Mucosa of rectum (tissue), 2 donors: ENCODE measurements around the gene HIVEP3.

Experiments used
- H3K27ac ChIP-seq, 2 donors: one replicate each; pipeline ENCODE4 v1.7.0; 2013; ENCODE audit warnings: inconsistent platforms in 2 of 2, low read depth in 2 of 2, low read length in 2 of 2
- H3K27me3 ChIP-seq, 2 donors: one replicate each; pipeline ENCODE4 v1.7.0; 2013; ENCODE audit warnings: low read length in 2 of 2; ENCODE audit not compliant: control insufficient read depth in 2 of 2, insufficient read depth in 2 of 2
- H3K36me3 ChIP-seq, 2 donors: one replicate each; pipeline ENCODE4 v1.7.0; 2013; ENCODE audit warnings: low read length in 2 of 2; ENCODE audit not compliant: control insufficient read depth in 2 of 2, insufficient read depth in 2 of 2
- H3K4me1 ChIP-seq, 2 donors: one replicate each; pipeline ENCODE4 v1.7.0; 2013; ENCODE audit warnings: low read length in 2 of 2, mild to moderate bottlenecking in 1 of 2; ENCODE audit not compliant: control insufficient read depth in 2 of 2, insufficient read depth in 2 of 2
- H3K4me3 ChIP-seq, 2 donors: one replicate each; pipeline ENCODE4 v1.7.0; 2013; ENCODE audit warnings: low read length in 2 of 2
- H3K9ac ChIP-seq, 2 donors: one replicate each; pipeline ENCODE4 v1.7.0; 2013; ENCODE audit warnings: low read length in 2 of 2, low read depth in 1 of 2, mild to moderate bottlenecking in 1 of 2
- H3K9me3 ChIP-seq, 2 donors: one replicate each; pipeline ENCODE4 v1.7.0; 2013; ENCODE audit warnings: low read length in 2 of 2; ENCODE audit not compliant: control insufficient read depth in 2 of 2
- donor health status: healthy.
- donor health status: Normal muscosa, but diverticular disease.

The HIVEP3 gene

DNA sequence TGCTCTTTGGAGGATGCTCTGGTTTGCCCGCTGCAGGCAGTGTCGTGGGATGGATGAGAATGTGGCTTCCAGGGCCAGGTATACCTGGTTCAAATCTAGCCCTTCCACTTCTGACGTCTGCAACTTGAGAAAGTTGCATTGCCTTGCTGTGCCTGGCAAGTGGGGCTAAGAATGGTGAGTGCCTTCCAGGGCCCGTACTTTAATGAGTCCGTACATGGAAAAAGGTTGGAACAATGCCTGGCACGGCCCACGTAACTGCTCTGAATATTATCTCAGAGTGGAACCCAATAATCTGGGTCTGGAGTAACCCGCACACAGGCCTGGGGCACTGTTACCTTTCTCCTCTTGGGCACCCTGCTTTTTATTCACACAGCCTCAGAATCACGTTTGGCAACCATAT lies 287.6 kb downstream of the HIVEP3 start:
- no peaks in the 10 kb centered on the region for H3K4me1 ChIP-seq
- H3K27ac ChIP-seq = no peak overlapping the region
- H3K4me3 ChIP-seq = no peak overlapping the region
- H3K36me3 ChIP-seq = no peaks in the 10 kb centered on the region
- H3K27me3 ChIP-seq = no peaks in the 10 kb centered on the region
- H3K9ac ChIP-seq = no peak overlapping the region
- H3K9me3 ChIP-seq = no peaks in the 10 kb centered on the region

GRCh38 chr1:41629571-41629970 lies 289.2 kb downstream of the HIVEP3 start:
- Histone ChIP-seq H3K27me3 (no peaks in the 10 kb centered on the region), H3K9ac (no peak overlapping the region), H3K4me3 (no peak overlapping the region), H3K9me3 (no peaks in the 10 kb centered on the region), H3K27ac (no peak overlapping the region), H3K4me1 (no peaks in the 10 kb centered on the region), H3K36me3 (no peaks in the 10 kb centered on the region)

- H3K36me3 ChIP-seq = no peaks in the 10 kb centered on the region
- H3K4me3 ChIP-seq = no peak overlapping the region
- H3K9me3 ChIP-seq = no peaks in the 10 kb centered on the region
- H3K9ac ChIP-seq = no peak overlapping the region
- H3K27me3 ChIP-seq = no peaks in the 10 kb centered on the region
- H3K27ac ChIP-seq = no peak overlapping the region
- H3K4me1 ChIP-seq = no peaks in the 10 kb centered on the region
These were observed 289.6 kb downstream of the HIVEP3 start for GRCh38 chr1:41629141-41629540.

GRCh38 chr1:41627491-41628280 lies 291.0 kb downstream of the HIVEP3 start:
- Histone ChIP-seq H3K4me3 (no peak overlapping the region), H3K9ac (no peak overlapping the region), H3K27ac (no peak overlapping the region)

GRCh38 chr1:41626616-41627375 lies 291.9 kb downstream of the HIVEP3 start:
- H3K27ac ChIP-seq = no peak overlapping the region
- H3K27me3 ChIP-seq = no peaks in the 10 kb centered on the region
- no peak overlapping the region for H3K9ac ChIP-seq
- no peaks in the 10 kb centered on the region for H3K4me1 ChIP-seq
- H3K9me3 ChIP-seq = no peaks in the 10 kb centered on the region
- no peak overlapping the region for H3K4me3 ChIP-seq
- H3K36me3 ChIP-seq = no peaks in the 10 kb centered on the region

More at GRCh38 chr1:41627491-41628280, 291.0 kb downstream of the HIVEP3 start:
- H3K4me1 ChIP-seq = no peaks in the 10 kb centered on the region
- no peaks in the 10 kb centered on the region for H3K27me3 ChIP-seq
- no peaks in the 10 kb centered on the region for H3K9me3 ChIP-seq
- H3K36me3 ChIP-seq = no peaks in the 10 kb centered on the region

GRCh38 chr1:41626146-41626545 lies 292.6 kb downstream of the HIVEP3 start:
- no peaks in the 10 kb centered on the region for H3K36me3 ChIP-seq
- no peak overlapping the region for H3K9ac ChIP-seq
- no peak overlapping the region for H3K27ac ChIP-seq
- H3K4me3 ChIP-seq = no peak overlapping the region
- H3K4me1 ChIP-seq = no peaks in the 10 kb centered on the region
- no peaks in the 10 kb centered on the region for H3K27me3 ChIP-seq
- H3K9me3 ChIP-seq = no peaks in the 10 kb centered on the region

DNA sequence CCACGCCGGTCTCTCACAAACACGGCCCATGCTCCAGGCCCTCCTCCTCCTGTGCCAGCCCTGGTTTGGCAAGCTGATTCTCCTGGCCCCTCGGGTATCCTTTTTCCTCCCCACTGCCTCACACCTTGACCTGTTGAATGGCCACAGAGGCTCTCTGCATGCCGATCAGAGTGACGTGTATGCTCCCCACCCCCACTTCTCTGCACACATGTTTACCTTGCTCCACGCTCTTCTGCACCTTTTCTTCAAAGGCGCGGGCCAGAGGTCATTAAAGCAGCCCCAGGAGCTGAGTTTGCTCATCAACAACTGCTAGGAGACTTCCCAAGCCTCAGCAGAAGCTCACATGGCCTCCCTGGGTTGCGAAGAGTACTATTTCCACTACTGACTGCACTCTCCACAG lies 295.0 kb downstream of the HIVEP3 start:
- Histone ChIP-seq H3K9ac (no peak overlapping the region), H3K9me3 (no peaks in the 10 kb centered on the region), H3K36me3 (no peaks in the 10 kb centered on the region), H3K27me3 (no peaks in the 10 kb centered on the region), H3K27ac (no peak overlapping the region), H3K4me1 (no peaks in the 10 kb centered on the region), H3K4me3 (no peak overlapping the region)

DNA sequence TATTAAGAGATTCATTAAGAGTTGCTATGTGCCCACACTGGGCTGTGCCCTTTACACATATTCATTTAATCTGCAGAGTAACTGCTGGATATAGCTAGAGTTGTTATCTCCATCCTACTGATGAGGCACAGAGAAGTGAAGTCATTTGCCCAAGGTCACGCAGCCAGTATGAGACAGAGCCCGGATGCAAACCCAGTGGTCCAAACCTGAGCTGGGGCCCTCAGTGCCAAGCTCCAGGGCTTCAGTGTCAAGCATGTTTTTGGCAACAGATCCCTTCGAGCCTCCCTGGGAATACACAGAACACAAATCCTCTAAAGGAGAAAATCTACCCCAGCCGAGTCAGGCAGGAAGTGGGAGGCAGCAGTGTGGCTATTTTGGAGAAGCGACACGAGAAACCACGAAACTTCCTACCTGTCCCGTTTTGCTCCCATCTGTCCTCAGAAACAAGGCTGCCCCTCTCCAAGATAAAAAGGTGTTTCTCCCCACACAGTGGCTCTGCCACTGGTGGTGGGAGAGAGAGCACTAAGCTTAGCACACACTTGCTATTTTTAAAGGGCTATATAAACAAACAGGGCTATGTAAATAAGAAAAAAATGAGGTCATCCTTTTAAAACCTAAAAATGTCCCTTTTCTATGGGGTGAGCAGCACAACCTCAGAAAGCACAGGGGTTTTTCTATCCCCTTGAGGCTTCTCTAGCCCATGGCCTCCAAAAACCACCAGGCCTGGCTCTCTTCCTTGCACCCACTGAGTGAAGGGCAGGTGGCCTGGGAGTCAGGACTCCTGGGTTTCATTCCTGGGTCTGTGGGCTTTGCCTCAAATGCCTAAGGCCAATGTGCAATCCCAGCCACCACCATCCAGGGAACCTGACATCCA lies 295.6 kb downstream of the HIVEP3 start:
- Histone ChIP-seq H3K27me3 (no peaks in the 10 kb centered on the region), H3K9me3 (no peaks in the 10 kb centered on the region), H3K4me3 (no peak overlapping the region), H3K27ac (no peak overlapping the region), H3K4me1 (peaks cover 0 to 2% of the 10 kb centered on the region in 2 donors), H3K36me3 (no peaks in the 10 kb centered on the region), H3K9ac (no peak overlapping the region)

DNA sequence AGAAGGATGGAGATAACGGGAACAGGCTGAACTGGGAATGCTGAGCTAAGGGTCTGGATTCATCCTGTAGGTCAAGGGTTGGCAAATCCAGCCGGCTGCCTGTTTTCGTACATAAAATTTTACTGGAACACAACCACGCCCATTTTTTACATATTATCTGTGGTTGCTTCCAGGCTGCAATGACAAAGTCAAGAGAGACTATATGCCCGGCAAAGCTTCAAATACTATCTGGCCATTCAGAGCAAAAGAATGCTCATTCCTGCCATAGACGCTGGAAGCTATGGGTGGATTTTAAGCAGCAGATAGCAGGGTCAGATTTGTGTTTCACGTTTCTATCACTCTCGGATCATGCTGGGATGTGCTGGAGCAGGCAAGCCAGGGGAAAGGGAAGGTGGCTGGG lies 296.3 kb downstream of the HIVEP3 start:
- Histone ChIP-seq H3K9ac (no peak overlapping the region), H3K9me3 (no peaks in the 10 kb centered on the region), H3K4me1 (peaks cover 0 to 2% of the 10 kb centered on the region in 2 donors), H3K4me3 (no peak overlapping the region), H3K36me3 (no peaks in the 10 kb centered on the region), H3K27ac (no peak overlapping the region), H3K27me3 (no peaks in the 10 kb centered on the region)

DNA sequence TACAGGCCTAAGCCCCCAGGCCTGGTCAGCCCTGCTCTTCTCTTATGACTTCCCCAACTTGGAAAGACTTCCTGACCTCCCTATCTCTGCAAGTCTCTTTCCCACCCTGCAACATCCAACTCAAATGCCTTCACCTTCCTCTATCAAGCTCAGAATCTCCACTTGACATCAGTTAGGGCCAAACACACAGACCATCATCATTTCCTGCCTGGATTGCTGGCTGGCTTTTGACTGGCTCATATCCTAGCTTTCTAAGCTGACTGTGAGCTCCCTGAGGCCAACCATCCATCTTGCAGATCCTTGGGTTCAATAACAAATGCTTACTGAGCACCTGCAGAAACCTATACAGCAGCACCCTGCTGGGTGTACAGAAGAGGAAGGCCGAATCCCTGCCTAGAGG lies 296.9 kb downstream of the HIVEP3 start:
- no peak overlapping the region for H3K9ac ChIP-seq
- no peaks in the 10 kb centered on the region for H3K9me3 ChIP-seq
- no peak overlapping the region for H3K27ac ChIP-seq
- no peaks in the 10 kb centered on the region for H3K36me3 ChIP-seq
- peaks cover 0 to 2% of the 10 kb centered on the region in 2 donors for H3K4me1 ChIP-seq
- H3K27me3 ChIP-seq = no peaks in the 10 kb centered on the region
- H3K4me3 ChIP-seq = no peak overlapping the region
